NCI-H748 (cell line): Measurements from ENCODE around the gene CNKSR3.

ENCODE experiments used
- DNase-seq: peaks from one replicate; lab custom pipeline; 2025; ENCODE audit not compliant: unreplicated experiment; lab: John Stamatoyannopoulos, UW

CNKSR3 gene

DNA sequence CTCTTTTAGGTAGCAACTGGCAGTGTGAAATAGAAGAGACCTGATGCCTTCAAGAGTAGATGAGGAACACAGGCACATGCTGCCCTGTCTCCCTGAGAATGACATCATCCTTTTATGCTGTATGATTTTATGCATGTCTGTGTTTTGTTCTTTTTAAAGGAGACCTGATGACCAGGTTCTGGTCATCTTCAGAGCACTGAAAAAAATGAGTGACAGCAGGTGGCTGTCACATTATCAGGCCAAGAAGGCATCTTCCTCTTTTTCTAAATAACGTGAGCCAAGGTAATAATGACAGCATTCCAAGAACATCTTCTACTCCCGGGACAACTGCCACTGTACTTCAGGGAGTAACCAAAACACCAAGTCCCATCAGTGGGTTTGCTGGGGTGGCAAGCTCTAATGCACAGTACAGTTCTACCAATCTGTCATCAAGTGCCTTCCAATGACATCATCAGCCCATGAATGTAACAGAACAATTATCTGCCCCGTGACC, 28.9 kb downstream of the CNKSR3 start:
- DNase-seq: peak; percentile 20

DNA sequence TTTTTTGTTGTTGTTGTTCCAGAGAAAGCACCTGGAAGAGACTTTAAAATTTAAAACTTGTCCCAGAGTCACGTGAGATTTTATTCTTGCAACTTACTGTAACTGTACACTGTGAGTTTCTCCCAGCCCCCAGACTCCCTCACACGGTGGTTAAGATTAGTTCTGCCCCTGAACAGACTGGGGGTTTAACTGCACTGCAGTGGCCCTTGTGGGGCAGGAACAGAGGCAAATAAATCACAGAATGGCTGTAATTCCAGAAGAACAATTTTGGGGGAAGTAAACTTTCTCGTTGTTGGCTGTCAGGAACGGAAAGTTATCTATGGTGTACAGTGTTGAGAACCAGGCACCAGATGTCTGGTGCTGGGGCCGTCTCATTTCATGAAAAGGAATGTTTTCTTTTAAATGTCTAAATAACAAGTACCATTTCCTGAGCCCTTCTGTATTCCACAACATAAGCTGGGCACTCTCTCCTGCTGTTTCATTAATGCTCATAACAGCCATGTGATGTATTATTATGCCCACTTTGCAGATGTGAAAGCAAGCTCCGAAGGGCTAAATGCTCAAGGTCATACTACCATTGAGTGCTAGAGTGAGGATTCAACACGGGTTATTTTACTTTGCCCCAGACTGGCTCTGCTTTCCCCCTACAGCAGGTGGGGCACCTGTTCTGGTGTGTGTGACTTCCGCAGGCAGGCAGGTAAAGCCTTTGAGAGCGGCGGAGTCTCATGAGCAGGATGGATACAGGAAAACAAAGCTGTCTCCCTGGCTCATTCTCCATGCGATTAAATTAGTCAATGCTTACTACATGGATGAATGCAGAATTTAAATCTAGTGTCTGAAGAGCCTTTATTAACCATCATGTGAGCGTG, 30.5 kb downstream of the CNKSR3 start:
- peak; percentile 22 for DNase-seq

- no peak for DNase-seq
Measured at GRCh38 chr6:154479351-154479769, 31.1 kb downstream of the CNKSR3 start.

GRCh38 chr6:154478701-154479060, 31.8 kb downstream of the CNKSR3 start:
- no peak for DNase-seq

DNA sequence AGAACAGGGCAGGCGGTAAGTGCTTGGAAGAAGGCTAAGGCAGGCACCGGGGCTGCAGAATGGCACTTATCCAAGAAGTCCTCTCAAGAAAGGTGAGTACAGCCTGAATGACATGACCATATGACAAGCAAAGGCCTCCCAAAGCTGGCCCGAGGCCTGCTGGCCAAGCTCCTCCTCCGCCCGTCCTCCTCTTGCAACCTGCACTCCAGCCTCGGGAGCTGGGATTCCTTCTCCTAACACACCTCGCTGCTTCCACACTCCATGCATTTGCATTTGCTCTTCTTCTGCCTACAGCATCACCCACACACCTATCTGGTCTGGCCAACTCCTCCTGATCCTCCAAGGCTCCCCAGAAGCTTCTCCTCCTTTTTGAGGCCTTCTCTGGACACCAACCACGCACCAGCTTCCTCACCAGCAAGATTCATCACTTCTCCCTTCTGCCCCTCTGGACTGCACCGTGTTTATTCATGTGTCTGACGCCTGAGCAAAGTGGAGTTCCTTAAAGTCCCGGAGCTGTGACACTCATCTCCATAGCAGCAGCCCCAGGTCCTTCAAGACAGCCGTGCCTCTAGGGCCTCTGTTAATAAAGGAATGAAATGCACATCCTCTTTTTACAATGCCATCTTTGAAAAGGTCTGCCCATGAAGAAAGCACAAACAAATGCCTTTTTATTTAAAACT, 32.3 kb downstream of the CNKSR3 start:
- no peak for DNase-seq

DNA sequence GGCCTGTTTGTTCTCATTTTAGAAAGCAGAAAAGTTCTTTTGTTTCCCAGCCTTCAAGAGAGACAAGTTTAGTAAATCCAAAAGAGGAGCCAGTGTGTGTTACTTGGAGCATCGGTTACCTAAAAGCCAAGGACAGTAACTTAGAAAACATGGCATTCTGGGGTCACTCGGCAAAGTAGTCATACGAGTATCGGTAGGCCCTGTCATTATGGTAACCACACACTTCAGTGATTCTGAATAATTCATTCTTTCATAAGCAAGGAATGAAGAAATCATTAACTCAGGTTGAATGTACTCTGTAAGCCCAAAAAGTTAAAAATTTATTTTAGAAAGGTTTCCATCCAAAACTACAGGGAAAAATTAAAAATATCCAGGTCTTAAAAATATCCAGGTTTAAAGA, 34.0 kb downstream of the CNKSR3 start:
- no peak for DNase-seq

DNA sequence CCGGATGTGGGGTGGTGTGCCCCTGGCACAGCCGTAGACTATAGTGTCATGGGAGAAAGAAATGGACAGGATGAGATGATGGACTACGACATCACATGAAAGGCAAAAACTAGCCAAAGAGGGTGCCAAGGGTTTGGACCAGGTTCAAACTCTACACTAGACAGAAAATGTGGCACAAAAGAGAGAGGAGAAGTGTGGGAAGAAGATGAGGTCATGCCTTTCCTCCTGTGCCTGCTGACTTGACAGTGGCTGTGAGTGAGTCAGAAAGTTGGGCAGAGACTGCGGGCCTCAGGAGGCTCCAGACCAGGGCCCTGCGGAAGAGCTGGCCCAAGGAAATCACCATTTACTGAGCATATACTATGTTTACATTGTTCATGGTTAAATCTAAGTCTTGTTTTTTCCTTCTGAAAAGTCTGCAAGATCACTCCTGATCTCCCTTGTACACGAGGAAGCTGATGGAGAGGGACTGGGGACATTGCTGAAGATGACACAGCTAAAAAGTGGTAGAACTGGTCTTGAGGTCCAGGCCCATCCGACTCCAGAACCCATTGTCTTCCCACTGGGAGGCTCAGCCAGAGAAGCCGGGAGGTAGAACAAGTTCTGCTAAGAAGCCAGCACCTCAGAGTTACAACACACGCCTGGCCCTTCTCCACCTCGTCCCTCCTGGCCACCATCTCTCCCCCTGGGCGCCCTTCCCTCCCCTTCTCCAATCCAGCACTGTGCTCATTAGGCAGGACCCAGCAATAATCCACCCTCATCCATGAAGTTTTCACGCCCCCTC, 35.6 kb downstream of the CNKSR3 start:
- DNase-seq: no peak

DNA sequence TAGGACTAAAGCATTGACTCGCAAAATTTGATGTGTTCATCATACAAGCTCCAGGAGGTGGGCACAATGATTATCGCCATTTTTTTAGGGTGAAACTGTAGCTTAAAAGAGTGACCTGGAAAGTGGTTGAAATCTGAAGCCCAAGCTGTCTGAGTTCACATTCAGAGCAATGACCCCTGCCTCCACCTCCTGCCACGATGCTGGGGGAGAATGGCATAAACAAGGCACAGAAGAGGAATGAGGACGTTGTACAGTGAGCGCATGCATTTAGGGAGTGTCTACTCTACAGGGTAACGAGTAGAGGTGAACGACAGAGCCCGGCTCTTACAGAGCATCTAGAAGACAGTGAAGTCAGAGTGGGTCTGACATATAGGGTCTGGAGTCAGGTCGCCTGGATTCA, 37.2 kb downstream of the CNKSR3 start:
- DNase-seq: peak; percentile 58

DNA sequence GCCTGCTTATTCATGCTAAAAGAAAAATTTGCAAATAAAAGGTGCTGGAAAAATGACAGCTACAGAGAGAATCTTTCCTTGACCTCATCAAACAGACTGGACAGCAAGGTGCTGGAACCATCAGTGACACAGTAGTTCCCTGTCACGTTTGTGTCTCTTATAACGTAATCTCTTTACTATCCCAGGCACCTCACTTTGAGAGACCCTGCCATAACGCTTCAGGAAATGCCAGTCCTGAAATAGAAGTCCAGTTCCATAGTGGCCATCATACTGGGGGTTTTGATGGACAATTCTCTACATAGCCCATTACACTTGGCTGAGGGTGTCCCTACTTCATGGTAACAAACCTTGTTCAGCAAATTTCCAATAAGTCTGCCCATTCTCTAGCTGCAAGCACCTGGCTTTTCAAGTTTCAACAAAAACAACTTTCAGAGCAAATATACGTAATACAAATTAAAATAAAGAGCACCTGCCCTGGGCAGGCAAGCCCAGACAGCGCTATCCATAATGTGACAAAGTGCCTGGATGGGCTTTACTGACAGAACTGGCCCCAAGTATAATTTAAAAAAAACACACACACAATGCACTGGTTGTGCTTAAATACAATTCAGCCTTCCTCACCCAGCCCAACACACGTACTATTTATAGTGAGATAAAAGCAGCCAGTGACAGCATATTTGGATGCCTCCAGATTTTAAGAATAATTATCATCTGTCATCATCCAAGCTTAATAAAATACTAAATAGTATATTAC, 38.7 kb downstream of the CNKSR3 start:
- peak; percentile 98 for DNase-seq

GRCh38 chr6:154469306-154469935, 41.1 kb downstream of the CNKSR3 start:
- no peak for DNase-seq

DNA sequence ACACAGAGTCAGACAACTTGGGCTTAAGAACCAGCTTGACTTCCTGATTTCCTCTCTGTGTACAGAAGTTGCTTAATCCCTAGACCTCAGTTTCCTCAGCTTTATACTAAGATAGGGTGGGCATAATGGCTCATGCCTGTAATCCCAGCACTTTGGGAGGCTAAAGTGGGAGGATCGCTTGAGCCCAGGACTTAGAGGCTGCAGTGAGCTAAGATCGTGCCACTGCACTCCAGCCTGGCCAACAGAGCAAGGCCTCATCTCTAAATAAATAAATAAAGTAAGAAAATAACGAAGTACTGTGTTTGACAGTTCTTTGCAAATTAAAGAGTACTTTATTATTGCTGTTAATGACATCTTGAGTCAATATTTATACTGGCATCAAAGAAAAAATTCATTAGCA, 41.7 kb downstream of the CNKSR3 start:
- DNase-seq: no peak

DNA sequence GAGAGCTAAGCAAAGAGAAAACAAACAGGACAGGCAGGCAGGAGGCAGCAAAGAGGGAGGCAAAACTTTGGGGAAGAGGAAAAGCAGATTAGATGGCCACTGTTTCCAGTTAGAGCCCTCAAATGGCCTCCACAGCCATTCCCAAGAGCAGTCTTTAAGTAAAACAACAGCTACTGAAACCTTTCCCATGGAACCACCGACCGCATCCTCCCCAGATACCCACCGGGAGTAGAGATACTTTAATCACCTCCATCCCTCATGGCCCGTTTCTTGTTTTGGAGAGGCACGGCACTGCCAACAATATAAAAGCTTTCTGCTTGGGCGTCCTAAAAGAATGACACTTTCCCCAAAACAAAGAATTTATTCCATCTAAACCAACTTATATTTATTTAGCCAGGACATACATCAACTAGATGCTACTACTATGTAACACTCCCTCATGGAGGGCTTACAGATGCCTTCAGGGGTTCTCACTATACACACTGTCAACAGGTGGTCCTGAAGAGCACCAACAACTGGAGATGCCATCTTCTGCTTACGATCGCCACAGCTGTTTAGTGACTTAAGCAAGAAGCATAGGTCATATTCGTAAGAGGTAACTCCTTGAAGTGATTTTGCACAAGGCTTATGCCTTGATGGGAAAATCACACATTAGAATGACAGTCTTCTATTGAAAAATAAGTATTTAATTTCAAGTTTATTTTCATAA, 43.4 kb downstream of the CNKSR3 start:
- no peak for DNase-seq

DNA sequence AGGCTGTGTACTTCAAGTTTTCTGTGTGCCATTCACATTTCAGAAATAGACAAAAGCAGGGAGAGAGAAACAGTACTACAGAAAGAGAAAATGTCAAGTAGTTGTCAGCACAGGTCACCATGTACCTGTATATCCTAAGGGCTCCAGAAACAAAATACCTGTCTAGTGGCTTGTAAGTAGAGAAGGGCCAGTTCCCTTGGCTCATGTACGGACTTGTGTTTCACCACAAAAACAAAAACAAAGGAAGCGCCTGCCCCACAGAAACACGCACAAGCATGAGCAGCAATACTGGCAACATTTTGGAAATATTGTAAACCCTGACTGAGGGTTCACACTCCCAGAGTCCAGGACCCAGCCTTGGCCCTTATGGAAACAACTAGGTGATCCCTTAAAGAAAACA, 44.3 kb downstream of the CNKSR3 start:
- DNase-seq: peak; percentile 40

DNA sequence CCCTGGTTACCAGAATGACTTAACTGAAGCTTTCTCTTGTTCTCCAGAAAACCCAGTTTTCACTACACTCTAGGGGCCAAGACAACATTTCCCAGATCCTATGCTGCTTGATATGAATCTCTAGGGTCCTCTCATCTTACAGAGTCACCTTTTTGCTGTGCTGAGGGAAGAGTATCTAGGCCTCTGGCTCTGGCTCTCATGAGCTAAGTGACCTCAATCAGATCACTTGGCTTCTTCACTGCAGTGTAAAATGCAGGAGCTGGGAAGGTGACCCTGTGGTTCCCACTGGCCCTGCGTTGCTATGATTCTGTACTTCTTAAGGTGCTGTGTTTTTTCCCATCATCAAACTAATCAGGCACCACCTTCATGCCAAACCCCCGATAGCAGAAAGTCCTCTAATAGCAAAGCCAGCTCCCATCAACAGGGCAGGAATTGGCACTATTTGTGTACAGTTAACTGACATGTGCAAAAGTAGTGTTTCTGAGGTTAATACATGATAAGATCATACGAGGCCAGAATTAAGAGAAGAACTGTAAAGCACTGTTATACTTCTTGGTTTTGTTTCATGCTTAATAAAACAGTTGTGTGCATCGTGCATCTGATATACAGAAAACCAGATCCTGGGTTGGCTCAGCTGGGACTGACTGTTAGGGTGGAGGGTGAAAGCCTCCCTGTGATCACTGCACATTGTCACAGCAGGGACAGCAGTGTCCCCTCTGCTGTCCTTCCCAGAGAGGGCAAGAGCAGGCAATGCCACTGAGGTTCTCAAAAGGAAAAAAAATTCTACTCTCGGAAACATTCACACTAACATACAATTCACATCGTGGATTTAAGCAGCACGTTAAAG, 46.7 kb downstream of the CNKSR3 start:
- DNase-seq: no peak

- peak; percentile 27 for DNase-seq
Measured at GRCh38 chr6:154462425-154462824, 48.1 kb downstream of the CNKSR3 start.

- no peak for DNase-seq
Measured at GRCh38 chr6:154461348-154461747, 49.1 kb downstream of the CNKSR3 start.

- no peak for DNase-seq
Measured at GRCh38 chr6:154460306-154461071, 50.0 kb downstream of the CNKSR3 start.

DNA sequence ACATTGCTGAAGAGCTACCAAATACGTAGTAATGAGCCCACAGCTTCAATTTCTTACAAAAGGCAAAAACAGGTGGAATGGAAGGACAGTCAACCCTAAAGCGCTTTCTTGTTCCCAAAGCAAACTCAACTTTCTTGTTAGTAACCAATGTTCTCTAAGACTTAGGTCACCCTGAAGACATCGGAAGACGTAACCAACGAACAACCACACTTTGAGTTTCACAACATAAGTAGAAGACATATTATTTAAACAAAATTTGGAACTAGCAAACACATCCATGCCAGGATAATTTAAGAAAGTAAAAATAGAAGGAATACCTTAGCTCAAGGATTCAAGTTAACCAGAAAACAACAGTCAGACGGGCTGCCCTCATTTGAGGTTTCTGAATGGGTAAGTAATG, 51.0 kb downstream of the CNKSR3 start:
- no peak for DNase-seq
